CD4-positive, alpha-beta T cell (primary cell): ENCODE data around the gene TLL2. TPM values are rescaled to one million over a fixed set of nuclear protein-coding genes. Genes with fewer than 3 reads are reported as not detected.

Source experiments
- ATAC-seq: fragments of 200-7000 bp; cut with Tn5 transposase; one replicate; pipeline ENCODE4 v1.10.0; 2022; ENCODE audit warnings: mild to moderate bottlenecking; ENCODE audit not compliant: poor library complexity
- CTCF ChIA-PET: fragments of 350-600 bp; sonication (Branson Sonifier 250); formaldehyde crosslinking; loops from one replicate; lab custom pipeline; 2021; ENCODE audit warnings: antibody characterized with exemption, inconsistent platforms; lab: Charles Lee
- POLR2A ChIA-PET: fragments of 350-600 bp; sonication (Branson Sonifier 250); formaldehyde crosslinking; loops from one replicate; lab custom pipeline; 2021; ENCODE audit warnings: antibody characterized with exemption, inconsistent platforms; lab: Charles Lee
- DNase-seq, 14 experiments: peaks; one replicate each; pipeline ENCODE4 v3.0.0-alpha.2; 2013 to 2020; ENCODE audit warnings: mixed read lengths in 2 of 14
- H3K27ac ChIP-seq, 2 donors: one replicate each; pipeline versions ENCODE4 v1.5.1 to v1.7.0; 2013; ENCODE audit warnings: low read length in 2 of 2, low read depth in 1 of 2, mild to moderate bottlenecking in 1 of 2
- H3K27me3 ChIP-seq, 2 experiments: 1 replicate in 1 of 2; 2 replicates in 1 of 2; pipeline versions ENCODE4 v1.6.1 to v1.7.0; 2013; ENCODE audit warnings: low read length in 2 of 2, control low read depth in 1 of 2, mild to moderate bottlenecking in 1 of 2, moderate library complexity in 1 of 2; ENCODE audit not compliant: insufficient read depth in 2 of 2, control insufficient read depth in 1 of 2
- H3K36me3 ChIP-seq: one replicate; pipeline ENCODE4 v1.6.1; 2013; ENCODE audit warnings: low read length, control low read depth; ENCODE audit not compliant: insufficient read depth
- H3K4me1 ChIP-seq: one replicate; pipeline ENCODE4 v1.6.1; 2013; ENCODE audit warnings: low read length, control low read depth; ENCODE audit not compliant: insufficient read depth
- H3K4me3 ChIP-seq: one replicate; pipeline ENCODE4 v1.5.1; 2013; ENCODE audit warnings: mild to moderate bottlenecking, low read length, moderate library complexity
- H3K9me3 ChIP-seq, 2 experiments: 1 replicate in 1 of 2; 2 replicates in 1 of 2; pipeline versions ENCODE4 v1.6.1 to v1.7.0; 2013; ENCODE audit warnings: low read length in 2 of 2, mild to moderate bottlenecking in 2 of 2, control low read depth in 1 of 2, moderate library complexity in 1 of 2; ENCODE audit not compliant: control insufficient read depth in 1 of 2, insufficient read depth in 1 of 2
- H3K27ac Mint-ChIP-seq: one replicate; pipeline ENCODE4 v1.8.0; 2020; ENCODE audit warnings: mixed read lengths
- H3K27me3 Mint-ChIP-seq: one replicate; pipeline ENCODE4 v1.8.0; 2021; ENCODE audit warnings: mixed read lengths
- H3K36me3 Mint-ChIP-seq: one replicate; pipeline ENCODE4 v1.8.0; 2021; ENCODE audit warnings: low read depth, mixed read lengths
- H3K4me1 Mint-ChIP-seq: one replicate; pipeline ENCODE4 v1.8.0; 2021; ENCODE audit warnings: low read depth, mixed read lengths
- H3K4me3 Mint-ChIP-seq: one replicate; pipeline ENCODE4 v1.8.0; 2020; ENCODE audit warnings: mild to moderate bottlenecking, mixed read lengths
- H3K9me3 Mint-ChIP-seq: one replicate; pipeline ENCODE4 v1.8.0; 2020; ENCODE audit warnings: mixed read lengths
- CTCF ChIP-seq: fragments of 200-600 bp; IDR thresholded peaks from one replicate; pipeline ENCODE4 v1.8.0; 2022; ENCODE audit warnings: antibody characterized with exemption, mild to moderate bottlenecking
- intact Hi-C, 2 experiments: fragments of 100-400 bp; cut with DNase I in 1 of 2; cut with micrococcal nuclease in 1 of 2; formaldehyde crosslinking; loops; one replicate each; pipeline versions ENCODE4 v1.15.1 to v1.9.0; 2023 to 2025; cut with DNase I, micrococcal nuclease
- total RNA-seq, 174 experiments: library from RNA in 2 of 174; stranded (reverse) in 2 of 174; gene quantifications; one replicate each; pipeline ENCODE4 v1.2.3 and lab custom pipeline; 2021 to 2026

Gene TLL2
- total RNA-seq, 2 experiments from 2014 or later: not detected

- no peaks in the 10 kb centered on the region for H3K9me3 ChIP-seq
- no peak overlapping the region for H3K27ac Mint-ChIP-seq
- ATAC-seq (no peak), DNase-seq (no peak)
- H3K4me3 Mint-ChIP-seq: no peak overlapping the region
- peaks cover 2% of the 10 kb centered on the region for H3K27me3 Mint-ChIP-seq
- H3K9me3 Mint-ChIP-seq: no peaks in the 10 kb centered on the region
- peaks cover 0 to 6% of the 10 kb centered on the region in 2 experiments for H3K27me3 ChIP-seq
- H3K36me3 Mint-ChIP-seq: no peaks in the 10 kb centered on the region
- H3K36me3 ChIP-seq: no peaks in the 10 kb centered on the region
- ChIA-PET POLR2A (no interaction called here), CTCF (interaction anchor here (2.3 kb wide), 1 partner anchor 110 kb away, joined by 9 read pairs; no protein-coding TSS in a partner anchor)
- TF ChIP-seq CTCF: no peak
- no peak overlapping the region for H3K27ac ChIP-seq
- H3K4me1 ChIP-seq: no peaks in the 10 kb centered on the region
- H3K4me3 ChIP-seq: no peak overlapping the region
- H3K4me1 Mint-ChIP-seq: peaks cover 9% of the 10 kb centered on the region
- intact Hi-C loops: no loop called here
These were observed 174.3 kb downstream of the TLL2 start for GRCh38 chr10:96339383-96339782.

- no peak for TF ChIP-seq CTCF
- CTCF ChIA-PET: no interaction called here
- POLR2A ChIA-PET: no interaction called here
- peaks cover 4% of the 10 kb centered on the region for H3K4me1 ChIP-seq
- H3K36me3 Mint-ChIP-seq: no peaks in the 10 kb centered on the region
- intact Hi-C loops: no loop called here
- no peak overlapping the region for H3K27ac Mint-ChIP-seq
- H3K4me1 Mint-ChIP-seq: peaks cover 18% of the 10 kb centered on the region
- no peaks in the 10 kb centered on the region for H3K36me3 ChIP-seq
- ATAC-seq (no peak), DNase-seq (no peak)
- H3K27ac ChIP-seq: no peak overlapping the region
- no peak overlapping the region for H3K4me3 Mint-ChIP-seq
- peaks cover 0 to 8% of the 10 kb centered on the region in 2 experiments for H3K27me3 ChIP-seq
- H3K9me3 ChIP-seq: no peaks in the 10 kb centered on the region
- no peaks in the 10 kb centered on the region for H3K9me3 Mint-ChIP-seq
- peaks cover 8% of the 10 kb centered on the region for H3K27me3 Mint-ChIP-seq
- no peak overlapping the region for H3K4me3 ChIP-seq
These were observed 175.3 kb downstream of the TLL2 start for GRCh38 chr10:96338279-96338925.

- H3K27ac Mint-ChIP-seq: no peak overlapping the region
- Histone ChIP-seq H3K9me3 (no peaks in the 10 kb centered on the region), H3K27ac (no peak overlapping the region), H3K27me3 (peaks cover 0 to 8% of the 10 kb centered on the region in 2 experiments), H3K4me3 (no peak overlapping the region), H3K4me1 (peaks cover 10% of the 10 kb centered on the region), H3K36me3 (no peaks in the 10 kb centered on the region)
- TF ChIP-seq CTCF: no peak
- ChIA-PET POLR2A (no interaction called here), CTCF (no interaction called here)
- H3K27me3 Mint-ChIP-seq: peaks cover 14% of the 10 kb centered on the region
- ATAC-seq: no peak
- DNase-seq: no peak
- H3K9me3 Mint-ChIP-seq: no peaks in the 10 kb centered on the region
- H3K4me1 Mint-ChIP-seq: peaks cover 31% of the 10 kb centered on the region
- no peak overlapping the region for H3K4me3 Mint-ChIP-seq
- no peaks in the 10 kb centered on the region for H3K36me3 Mint-ChIP-seq
- intact Hi-C loops: loop anchor here in 1 of 2 experiments (2.0 kb wide), 1 partner anchor 106 kb away; no protein-coding TSS in a partner anchor
These were observed 176.6 kb downstream of the TLL2 start for GRCh38 chr10:96337106-96337505.
